Activated T-cell treated with anti-CD3 and anti-CD28 coated beads for 48 hours (primary cell): Measurements from ENCODE around the gene MYZAP.

Experiments used
- DNase-seq: peaks from one replicate; pipeline ENCODE4 v3.0.0-alpha.2; 2020; ENCODE audit warnings: low read depth

The MYZAP gene

GRCh38 chr15:57663262-57663661, 71.6 kb downstream of the MYZAP start:
- DNase-seq, result no peak

- no peak for DNase-seq
These were observed 73.5 kb downstream of the MYZAP start for GRCh38 chr15:57665194-57665593.

- DNase-seq, result no peak
These were observed 74.2 kb downstream of the MYZAP start for GRCh38 chr15:57665939-57666338.

- DNase-seq, result no peak
These were observed 75.6 kb downstream of the MYZAP start for GRCh38 chr15:57667171-57667849.

GRCh38 chr15:57668016-57668415, 76.3 kb downstream of the MYZAP start:
- DNase-seq, result no peak

GRCh38 chr15:57671636-57672035, 79.9 kb downstream of the MYZAP start:
- DNase-seq, result no peak

GRCh38 chr15:57675481-57676181, 83.9 kb downstream of the MYZAP start:
- no peak for DNase-seq

- no peak for DNase-seq
These were observed 84.9 kb downstream of the MYZAP start for GRCh38 chr15:57676585-57676984.

- no peak for DNase-seq
These were observed 85.5 kb downstream of the MYZAP start for GRCh38 chr15:57677204-57677603.

- no peak for DNase-seq
These were observed 88.3 kb downstream of the MYZAP start for GRCh38 chr15:57680021-57680420.

GRCh38 chr15:57681011-57681410, 89.3 kb downstream of the MYZAP start:
- DNase-seq, result no peak

GRCh38 chr15:57683481-57683880, 91.8 kb downstream of the MYZAP start:
- no peak for DNase-seq

GRCh38 chr15:57684491-57685151, 92.9 kb downstream of the MYZAP start:
- DNase-seq, result no peak

- no peak for DNase-seq
These were observed 93.8 kb downstream of the MYZAP start for GRCh38 chr15:57685306-57686095.

GRCh38 chr15:57686657-57687056, 95.0 kb downstream of the MYZAP start:
- DNase-seq, result no peak

GRCh38 chr15:57690341-57690966, 98.8 kb downstream of the MYZAP start:
- DNase-seq, result no peak

GRCh38 chr15:57691082-57691481, 99.4 kb downstream of the MYZAP start:
- no peak for DNase-seq

- DNase-seq, result no peak
These were observed 101.0 kb downstream of the MYZAP start for GRCh38 chr15:57692709-57693108.

GRCh38 chr15:57694279-57694678, 102.6 kb downstream of the MYZAP start:
- no peak for DNase-seq

- no peak for DNase-seq
These were observed 104.4 kb downstream of the MYZAP start for GRCh38 chr15:57696146-57696545.

GRCh38 chr15:57697588-57697987, 105.9 kb downstream of the MYZAP start:
- no peak for DNase-seq

- no peak for DNase-seq
These were observed 106.5 kb downstream of the MYZAP start for GRCh38 chr15:57698243-57698642.
